Stimulated activated CD8-positive, alpha-beta memory T cell treated with anti-CD3 and anti-CD28 coated beads, Interleukin-4, amount 100 ng/mL, for 24 hours (primary cell): Measurements from ENCODE around the gene KRT3.

Experiments used
- DNase-seq: peaks from one replicate; pipeline ENCODE4 v3.0.0-alpha.2; 2020; ENCODE audit warnings: low read depth

KRT3 gene

DNA sequence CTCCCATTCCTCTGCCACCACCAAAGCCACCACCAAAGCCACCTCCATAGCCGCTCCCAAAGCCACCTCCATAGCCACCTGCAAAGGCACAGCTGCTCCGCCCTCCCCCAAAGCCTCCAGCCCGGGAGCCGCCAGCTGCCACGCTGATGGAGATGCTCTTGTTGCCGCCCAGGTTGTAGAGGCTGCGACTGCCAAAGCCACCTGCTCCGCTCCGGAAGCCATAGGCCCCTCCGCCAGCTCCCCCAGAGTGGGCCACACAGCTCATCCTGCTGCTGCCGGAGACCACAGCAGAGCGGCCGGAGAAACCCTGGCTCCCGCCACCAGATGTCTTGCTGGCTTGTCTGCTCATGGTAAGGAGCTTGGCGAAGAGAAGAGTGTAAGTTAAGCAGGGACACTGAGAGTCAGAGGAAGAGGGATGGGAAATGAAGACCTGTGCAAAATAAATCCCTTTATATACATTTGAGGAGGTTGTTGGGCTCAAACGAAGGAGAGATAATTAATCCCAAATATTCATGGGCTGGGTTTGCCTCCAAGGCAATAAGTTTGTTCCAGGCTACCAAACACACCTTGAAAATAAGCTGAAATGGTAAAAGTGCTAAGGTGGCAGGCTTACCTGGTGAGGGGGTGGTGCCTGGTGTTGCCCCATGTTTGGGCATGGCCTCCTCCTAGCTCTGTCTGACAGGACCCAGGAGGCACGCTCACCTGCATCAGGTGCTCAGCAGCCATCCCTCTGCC, at the start of gene KRT3:
KRT3 (minus strand) TSS at position 424 of the 735 bp plus-strand sequence; CDS start at position 349, 75 bp downstream.
- DNase-seq, result no peak

DNA sequence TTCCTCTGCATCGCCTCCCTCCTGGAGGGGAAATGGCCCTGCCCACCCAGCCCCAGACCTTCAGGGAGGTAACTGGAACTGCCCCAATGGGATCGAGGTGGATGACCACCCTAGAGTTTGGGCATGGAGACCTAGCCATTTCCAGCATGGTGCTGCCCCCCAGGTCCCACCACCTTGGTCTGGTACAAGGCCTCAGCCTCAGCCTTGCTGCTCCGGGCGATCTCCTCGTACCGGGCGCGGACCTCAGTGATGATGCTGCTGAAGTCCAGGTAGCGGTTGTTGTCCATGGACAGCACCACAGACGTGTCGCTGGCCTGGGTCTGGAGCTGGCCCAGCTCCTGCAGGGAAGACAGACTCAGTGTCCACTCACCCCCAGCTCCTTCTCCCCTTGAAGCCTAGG, 48.5 kb upstream of the KRT3 start:
- no peak for DNase-seq

DNA sequence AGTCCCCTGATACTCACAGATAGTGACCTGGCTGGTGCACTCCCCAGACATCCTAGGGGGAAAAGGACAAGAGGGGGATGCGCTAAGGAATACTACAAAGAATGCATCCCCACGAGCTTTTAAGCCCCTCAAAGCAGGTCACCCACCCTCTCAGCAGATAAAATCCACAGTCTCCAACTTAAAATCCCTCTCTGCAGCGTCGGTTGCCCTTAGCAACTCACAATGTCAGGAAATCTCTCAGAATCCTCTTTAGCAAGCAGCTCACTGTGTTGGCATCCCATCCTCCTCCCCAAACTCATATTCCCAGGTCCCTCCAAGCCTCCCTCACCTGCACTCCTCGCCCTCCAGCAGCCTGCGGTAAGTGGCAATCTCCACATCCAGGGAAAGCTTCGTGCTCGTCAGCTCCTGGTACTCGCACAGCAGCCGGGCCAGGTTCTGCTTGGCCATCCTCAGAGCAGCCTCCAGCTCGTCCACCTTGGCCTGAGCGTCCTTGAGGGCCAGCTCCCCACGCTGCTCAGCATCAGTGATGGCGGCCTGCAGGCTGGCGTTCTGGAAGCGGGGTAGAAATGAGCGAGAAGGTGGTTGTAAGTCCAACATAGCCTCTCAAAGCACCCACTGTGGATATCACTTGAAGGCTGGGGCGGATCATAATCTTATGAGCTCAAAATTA, 43.7 kb upstream of the KRT3 start:
- DNase-seq, result no peak

DNA sequence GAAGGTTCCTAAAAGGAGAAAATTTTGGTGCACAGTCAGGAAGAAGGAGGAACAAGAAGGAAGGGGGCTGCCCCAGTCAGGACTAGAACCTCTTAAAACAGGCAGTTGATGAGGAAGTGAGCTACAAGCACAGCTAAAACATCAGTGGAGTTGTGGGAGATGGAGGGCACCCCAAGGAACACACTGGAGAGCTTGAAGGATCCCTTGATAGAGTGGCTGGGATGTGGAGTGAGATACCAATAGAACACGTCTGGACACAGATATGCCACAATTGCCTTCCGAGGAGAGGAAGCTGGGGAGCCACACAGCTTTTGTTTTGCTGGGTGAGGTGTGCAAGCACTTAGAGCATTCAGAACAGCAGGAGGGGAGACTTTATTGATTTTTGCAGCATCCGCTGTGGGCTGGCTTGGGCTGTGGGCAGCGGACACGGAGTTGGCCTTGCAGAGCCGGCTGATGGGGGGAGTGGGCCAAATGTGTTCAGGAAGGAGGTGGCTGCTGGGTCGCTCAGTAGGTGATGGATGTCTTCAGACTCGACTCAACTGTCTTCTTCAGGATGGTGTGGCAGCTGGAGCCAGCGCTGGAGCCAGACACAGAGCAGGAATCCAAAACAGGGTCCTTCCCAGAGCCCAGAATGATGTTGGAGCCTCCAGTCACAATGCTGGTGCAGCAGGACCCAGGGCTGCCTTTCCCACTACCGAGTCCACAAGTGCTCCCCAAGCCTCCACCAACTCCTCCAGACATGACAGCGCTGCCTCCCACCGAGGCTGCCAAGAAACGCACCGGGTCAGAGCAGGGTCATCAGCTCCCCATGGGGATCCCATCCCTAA, 42.9 kb upstream of the KRT3 start:
- no peak for DNase-seq

- no peak for DNase-seq
Measured at GRCh38 chr12:52837781-52838608, 42.1 kb upstream of the KRT3 start.

- no peak for DNase-seq
Measured at GRCh38 chr12:52837413-52837741, 41.5 kb upstream of the KRT3 start.

GRCh38 chr12:52836491-52837412, 40.8 kb upstream of the KRT3 start:
- no peak for DNase-seq

DNA sequence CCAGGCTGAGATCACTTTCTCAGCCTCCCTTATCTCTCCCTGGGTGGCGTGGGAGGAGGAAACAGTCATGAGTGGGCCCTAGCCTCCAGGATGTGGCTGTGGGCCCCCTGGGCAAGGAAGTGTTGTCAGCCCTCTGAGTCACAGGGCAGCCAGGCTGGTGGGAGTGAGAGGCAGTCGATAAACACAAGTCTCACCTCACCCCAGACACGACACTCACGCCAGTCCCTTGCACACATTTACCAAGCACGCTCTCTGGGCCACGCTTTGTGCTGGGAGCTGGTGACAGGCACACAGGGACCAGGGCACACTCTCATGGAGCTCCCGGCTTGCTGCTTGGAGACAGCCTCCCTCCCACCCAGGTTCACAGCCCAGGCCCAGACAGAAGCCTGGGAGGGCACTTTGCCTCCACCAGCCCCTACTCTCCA, 40.1 kb upstream of the KRT3 start:
- DNase-seq, result peak; percentile 72

GRCh38 chr12:52835271-52836041, 39.5 kb upstream of the KRT3 start:
- DNase-seq, result no peak

GRCh38 chr12:52834727-52835001, 38.7 kb upstream of the KRT3 start:
- no peak for DNase-seq

DNA sequence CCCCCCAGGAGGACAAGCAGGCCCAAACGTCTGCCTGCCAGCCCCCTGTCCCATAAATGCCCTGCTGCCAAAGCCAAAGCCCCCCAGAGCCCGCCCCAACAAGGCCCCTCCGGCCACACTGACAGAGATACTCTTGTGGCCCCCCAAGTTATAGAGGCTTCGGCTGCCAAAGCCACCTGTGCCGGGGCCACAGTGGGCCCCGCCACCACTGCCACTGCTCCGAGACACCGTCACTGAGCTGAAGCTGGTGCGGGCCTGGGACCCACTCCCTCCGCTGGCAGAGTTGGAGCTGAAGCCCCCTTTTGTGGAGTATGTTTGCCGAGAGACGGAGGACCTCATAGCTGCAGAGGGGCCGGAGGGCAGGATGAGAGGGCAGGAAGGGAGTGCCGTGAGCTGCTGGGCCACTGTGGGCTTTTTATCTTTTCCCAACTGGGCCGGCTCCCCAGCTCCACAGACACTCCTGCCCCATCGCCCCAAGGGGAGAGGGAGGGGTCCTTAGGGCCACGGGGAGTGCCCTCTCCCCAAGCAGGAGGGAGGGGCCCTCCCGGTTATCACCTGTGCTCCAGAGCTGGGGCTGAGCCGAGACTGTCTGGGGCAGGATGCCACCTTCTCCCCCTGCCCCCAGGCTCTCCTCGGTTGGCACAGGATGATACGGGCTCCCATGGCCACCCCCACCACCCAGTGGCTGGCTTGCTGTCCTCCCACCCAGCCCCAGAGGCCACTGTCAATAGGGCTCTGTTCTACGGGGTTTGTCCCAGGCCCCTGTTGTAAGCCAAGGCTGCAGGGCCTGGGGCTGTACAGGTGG, 38.2 kb upstream of the KRT3 start, which contains the start of gene KRT79:
KRT79 (minus strand) TSS at position 390 of the 805 bp plus-strand sequence; CDS start at position 339, 51 bp downstream.
- DNase-seq, result no peak

DNA sequence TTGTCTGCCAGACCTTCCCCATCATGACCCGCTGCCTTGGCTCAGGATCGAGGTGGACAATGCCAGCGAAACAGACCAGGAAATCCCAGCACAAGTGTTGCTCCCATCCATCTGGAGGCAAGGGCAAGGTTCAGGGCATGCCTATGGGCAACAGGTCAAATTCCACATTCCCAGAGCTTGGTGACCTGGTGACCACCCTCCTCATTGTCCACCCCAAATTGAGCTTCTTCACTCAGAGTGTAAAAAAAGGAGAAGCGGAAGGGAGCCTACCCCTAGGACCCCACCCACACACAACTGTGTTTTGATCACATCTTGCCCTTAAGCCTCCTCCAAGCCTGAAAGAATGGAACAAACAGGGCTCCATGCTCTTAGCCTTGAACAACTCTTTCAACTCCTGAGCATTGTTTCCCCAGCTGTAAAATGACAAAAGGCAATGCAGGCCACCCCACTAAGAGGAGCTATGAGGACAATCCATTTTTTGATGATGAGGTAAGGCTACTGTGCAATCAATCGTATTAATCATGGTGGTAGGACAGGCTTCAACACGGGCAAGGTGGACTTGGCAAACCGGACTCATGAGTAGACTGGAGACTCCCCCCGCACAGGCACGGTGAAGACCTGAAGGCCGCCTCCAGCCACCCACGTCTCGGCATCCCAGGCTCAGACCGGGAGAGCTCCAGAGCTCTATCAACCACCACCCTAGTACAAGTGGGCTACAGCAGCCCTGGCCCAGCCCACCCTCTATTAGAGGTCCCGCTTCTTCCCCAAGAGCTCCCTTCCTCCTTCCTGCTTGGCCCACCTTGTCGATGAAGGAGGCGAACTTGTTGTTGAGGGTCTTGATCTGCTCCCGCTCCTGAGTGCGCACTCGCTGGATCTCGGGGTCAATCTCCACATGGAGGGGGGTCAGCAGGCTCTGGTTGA, 37.3 kb upstream of the KRT3 start:
- DNase-seq, result no peak

DNA sequence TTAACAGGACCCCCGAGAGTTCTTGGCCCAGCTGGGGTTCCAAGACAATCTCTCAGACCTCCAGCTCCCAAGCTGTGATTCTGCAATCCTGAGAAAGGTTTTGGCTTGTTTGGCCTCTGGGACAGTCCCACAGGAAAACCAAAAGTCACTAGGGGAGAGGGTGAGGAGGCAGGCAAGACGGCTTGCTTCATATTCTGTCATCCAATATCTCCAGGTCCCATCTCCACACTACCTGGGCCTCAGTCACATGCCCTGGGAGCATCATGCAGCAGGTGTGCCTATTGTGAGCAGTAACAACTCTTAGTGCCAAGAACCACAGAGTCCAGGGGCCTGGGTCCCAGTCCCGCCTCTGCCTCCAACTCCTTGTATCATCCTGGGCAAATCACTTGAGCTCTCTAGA, 36.5 kb upstream of the KRT3 start:
- no peak for DNase-seq

DNA sequence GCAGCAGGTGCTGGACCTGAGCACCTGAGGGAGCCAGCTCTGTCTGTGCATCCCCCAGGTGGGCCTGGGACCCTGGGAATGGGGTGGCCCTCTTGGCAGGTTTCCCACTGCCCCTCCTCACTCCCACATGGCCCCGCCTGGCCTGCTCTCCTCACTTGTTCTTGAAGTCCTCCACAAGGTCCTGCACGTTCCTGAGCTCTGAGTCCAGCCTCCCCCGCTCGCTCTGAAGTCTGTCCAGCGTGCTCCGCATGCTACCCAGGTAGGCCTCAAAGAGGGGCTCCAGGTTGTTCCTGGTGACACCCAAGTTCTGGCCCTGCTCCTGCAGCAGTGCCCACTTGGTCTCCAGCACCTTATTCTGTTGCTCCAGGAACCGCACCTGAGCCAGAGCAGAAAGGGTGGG, 35.3 kb upstream of the KRT3 start:
- DNase-seq, result no peak

- DNase-seq, result no peak
Measured at GRCh38 chr12:52829986-52830770, 34.3 kb upstream of the KRT3 start.

DNA sequence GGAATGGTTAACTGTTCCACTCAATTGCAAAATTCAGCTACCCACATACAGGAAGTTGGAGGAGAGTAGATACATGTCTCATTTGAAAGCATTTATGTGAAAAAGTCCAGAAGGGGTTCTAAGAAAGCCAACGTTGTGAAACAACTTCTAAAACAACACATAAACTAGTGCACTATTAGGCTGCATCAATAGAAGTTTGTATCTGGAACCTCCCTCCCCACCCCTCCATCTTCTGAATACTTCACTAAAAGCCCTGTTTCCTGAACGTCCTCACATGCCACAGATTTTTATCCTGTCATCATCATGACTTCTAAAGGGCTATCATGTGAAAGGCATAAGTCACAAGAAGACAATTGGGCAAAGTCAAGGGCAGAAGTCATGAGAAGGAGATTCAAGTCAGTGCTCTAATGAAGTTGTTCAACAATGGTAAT, 32.7 kb upstream of the KRT3 start:
- DNase-seq, result no peak

DNA sequence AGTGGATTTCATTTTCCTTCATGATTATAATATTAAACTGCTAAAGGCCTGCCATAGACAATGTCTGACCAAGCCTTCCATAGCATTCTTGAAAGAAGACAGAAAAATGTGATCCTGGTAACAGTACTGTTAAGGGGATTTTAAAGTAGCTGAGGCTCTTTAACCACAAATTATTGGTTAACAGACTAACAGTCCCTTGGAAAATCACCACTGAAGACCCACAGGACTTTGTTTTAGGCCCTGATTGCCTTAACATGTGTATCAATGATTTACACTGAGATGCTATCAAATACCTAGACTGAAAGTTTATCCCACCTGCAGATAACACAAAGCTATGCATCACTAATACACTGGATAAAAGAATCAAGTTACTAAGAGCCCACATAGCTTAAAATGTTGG, 32.2 kb upstream of the KRT3 start:
- no peak for DNase-seq
